GM21717 (cell line): ENCODE data around the gene GPBAR1.
"Not testable (repeated sequence)": the region's sequence is repeated elsewhere in the genome, so short reads cannot be mapped to it uniquely, and the experiment has no call there.

Experiments used
- ATAC-seq: cut with Tn5 transposase; IDR thresholded peaks from one replicate; pipeline ENCODE4 v1.9.1; 2021; ENCODE audit warnings: mild to moderate bottlenecking, moderate library complexity; ENCODE audit not compliant: unreplicated experiment

The GPBAR1 gene

DNA sequence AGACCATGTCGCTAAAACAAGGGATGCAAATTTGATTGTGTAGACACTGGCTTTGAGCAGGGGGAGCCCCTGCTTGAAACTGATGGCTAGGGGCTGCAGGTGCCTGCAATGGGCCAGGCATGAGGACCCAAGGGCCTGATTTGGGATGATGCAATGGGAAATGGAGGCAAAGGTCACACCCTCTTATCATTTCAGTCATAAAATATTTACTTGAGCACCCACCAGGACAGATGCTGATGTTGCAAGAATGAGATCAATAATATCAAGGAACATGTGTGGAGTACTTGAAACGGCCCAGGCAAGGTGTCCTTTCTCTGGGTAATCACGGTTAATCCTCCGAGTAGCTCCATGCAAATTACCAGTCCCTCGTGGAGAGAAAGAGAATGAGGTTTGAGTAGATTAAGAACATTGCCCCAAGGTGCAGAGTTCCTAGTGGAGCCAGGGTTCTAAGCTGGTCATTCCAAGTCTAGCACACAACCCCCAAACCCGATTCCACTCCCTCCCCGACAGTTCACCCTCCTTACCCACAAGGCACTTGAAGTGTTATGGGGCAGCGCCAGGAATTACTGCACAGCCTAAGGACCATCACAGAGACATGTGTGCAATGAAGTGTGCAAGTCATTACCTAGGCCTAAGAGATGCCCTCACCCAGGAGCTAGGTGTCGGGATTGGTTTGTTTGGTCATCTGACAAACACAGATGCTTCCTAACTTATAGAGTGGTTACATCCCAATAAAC lies 45.5 kb downstream of the GPBAR1 start:
- no peak for ATAC-seq

DNA sequence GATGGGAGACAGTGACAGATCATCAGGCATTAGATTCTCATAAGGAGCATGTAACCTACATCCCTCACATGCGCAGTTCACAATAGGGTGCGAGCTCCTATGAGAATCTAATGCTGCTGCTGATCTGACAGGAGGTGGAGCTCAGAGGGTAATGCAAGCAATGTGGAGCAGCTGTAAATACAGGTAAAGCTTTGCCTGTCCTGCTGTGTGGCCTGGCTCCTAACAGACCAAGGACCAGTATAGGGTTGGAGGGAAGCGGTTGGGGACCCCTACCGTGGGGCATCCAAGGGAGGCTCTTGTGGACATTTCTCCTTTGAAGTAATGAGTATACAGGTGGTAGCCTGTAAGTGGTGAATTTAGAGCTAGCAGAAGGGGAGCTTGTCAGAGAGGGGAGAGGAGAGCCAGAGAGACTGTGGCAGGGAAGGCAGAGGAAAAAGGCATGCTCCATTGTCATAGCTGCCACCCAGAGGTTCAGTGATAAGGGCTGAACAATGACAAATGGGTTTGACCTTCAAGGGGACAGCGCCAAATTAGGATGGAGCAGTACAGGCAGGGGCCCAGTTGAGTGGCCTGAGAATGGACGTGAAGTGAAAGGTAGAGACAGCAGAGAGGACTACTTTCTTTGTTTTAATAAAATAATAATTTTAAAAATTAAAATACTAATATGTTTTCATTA lies 46.7 kb downstream of the GPBAR1 start:
- no peak for ATAC-seq

DNA sequence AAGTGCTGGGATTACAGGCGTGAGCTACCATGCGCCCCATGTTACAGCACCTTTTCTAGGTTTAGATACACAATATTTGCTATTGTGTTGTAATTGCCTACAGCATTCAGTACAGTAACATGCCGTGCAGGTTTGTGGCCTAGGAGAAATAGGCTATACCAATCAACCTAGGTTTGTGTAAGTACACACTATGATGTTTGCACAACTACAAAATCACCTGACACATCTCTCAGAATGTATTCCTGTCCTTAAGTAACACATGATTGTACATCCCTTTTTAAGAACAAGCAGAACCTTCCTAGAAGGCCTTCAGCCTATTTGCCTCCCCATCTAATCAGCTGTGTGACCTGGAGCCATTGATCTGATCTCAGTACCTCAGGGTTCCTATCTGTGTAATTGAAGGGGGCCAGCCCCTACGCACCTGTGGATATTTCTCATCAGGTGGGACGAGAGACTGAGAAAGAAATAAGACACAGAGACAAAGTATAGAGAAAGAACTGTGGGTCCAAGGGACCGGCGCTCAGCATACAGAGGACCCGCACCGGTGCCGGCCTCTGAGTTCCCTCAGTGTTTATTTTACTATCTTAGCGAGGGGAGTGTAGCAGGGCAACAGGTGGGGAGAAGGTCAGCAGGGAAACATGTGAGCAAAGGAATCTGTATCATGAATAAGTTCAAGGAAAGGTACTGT lies 50.2 kb downstream of the GPBAR1 start:
- no peak for ATAC-seq

DNA sequence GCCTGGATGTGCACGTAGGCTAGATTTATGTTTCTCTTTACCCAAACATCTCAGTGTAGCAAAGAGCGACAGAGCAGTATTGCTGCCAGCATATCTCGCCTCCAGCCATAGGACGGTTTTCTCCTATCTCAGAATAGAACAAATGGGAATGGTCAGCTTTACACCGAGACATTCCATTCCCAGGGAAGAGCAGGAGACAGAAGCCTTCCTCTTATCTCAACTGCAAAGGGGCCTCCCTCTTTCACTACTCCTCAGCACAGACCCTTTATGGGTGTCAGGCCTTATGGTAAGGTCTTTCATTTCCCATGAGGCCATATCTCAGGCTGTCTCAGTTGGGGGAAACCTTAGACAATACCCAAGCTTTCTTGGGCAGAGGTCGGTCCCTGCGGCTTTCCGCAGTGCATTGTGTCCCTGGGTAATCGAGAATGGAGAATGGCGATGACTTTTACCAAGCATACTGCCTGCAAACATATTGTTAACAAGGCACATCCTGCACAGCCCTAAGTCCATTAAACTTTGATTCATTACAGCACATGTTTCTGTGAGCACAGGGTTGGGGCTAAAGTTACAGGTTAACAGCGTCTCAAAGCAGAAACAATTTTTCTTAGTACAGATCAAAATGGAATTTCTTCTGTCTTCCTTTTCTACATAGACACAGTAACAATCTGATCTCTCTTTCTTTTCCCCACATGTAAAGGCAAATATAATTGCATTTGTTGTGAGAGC lies 50.9 kb downstream of the GPBAR1 start:
- not testable (repeated sequence) for ATAC-seq

DNA sequence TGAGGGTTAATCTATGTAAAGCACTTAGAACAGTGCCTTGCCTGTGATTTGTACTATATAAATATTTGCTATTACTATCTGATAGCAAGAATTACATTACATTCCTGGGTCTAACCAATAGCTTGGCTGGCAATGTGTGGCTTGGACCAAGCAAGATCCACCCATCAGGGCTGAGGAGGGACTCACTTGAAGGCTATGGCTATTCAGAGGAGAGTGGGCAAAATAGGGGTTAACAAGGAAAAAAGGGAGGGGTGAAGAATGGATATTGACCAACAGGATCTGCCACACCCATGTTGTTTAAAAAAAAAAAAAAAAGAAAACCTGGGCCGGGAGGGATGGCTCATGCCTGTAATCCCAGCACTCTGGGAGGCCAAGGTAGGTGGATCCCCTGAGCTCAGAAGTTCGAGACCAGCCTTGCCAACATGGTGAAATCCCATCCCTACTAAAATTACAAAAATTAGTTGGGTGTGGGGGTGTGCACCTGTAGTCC lies 51.5 kb downstream of the GPBAR1 start:
- ATAC-seq = no peak

DNA sequence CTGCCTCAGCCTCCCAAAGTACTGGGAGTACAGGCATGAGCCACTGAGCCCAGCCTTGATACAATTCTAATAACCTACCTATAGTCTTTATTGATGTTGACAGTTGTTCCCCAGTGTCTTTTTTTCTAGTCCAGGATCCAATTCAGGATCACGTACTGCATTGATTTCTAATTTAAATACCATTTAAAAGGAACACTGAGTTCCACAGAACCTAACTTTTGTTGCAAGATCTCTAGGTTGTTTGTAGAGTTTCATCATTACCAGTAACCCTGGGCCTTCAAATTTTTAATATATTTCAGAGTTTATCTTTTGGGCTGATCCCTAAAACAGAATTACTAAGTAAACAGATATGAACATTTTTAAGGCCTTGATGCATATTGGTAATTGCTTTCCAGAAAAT lies 52.5 kb downstream of the GPBAR1 start:
- ATAC-seq = no peak
